ENCODE measurements around the gene PRM3. TPM values are rescaled to one million over a fixed set of nuclear protein-coding genes. Genes with fewer than 3 reads are reported as not detected.

PRM3 gene
- total and polyA plus RNA-seq, 2 donors (not counting 1 experiment from before 2014, with no cell fraction given): not detected

- no peak overlapping the region for H3K4me3 ChIP-seq (replicated peaks in 1 of 4; ENCODE audit: control extremely low read depth in 1 of 4, insufficient read depth in 1 of 4, low read depth in 3 of 4, low read length in 4 of 4)
- no peak overlapping the region for H2AFZ ChIP-seq (ENCODE audit: low read length)
- H4K20me1 ChIP-seq (ENCODE audit: control insufficient read depth, extremely low read depth, insufficient read depth, low read length): no peaks in the 10 kb centered on the region
- H3K79me2 ChIP-seq (ENCODE audit: control insufficient read depth, insufficient read depth, low read length): no peaks in the 10 kb centered on the region
- H3K36me3 ChIP-seq (ENCODE audit: control insufficient read depth, insufficient read depth, low read length): no peaks in the 10 kb centered on the region
- TF ChIP-seq EZH2 (IDR thresholded peaks at IDR 0.05; ENCODE audit: low read length, missing control alignments) (no peak), CTCF (conservative IDR thresholded peaks at IDR 0.05 in 1 of 2, IDR thresholded peaks at IDR 0.05 in 1 of 2; ENCODE audit: low read depth in 1 of 2, low read length in 2 of 2) (no peak)
- no peaks in the 10 kb centered on the region for H3K9me3 ChIP-seq (ENCODE audit: control insufficient read depth, insufficient read depth, low read depth, low read length)
- no peak overlapping the region for H3K4me2 ChIP-seq (ENCODE audit: extremely low read depth, insufficient read depth, low read length)
- H3K9ac ChIP-seq (ENCODE audit: insufficient read depth, low read length): no peak overlapping the region
- no peak overlapping the region for H3K27ac ChIP-seq (ENCODE audit: insufficient read depth, low read length)
- no peaks in the 10 kb centered on the region for H3K27me3 ChIP-seq (ENCODE audit: control insufficient read depth, insufficient read depth, low read length)
- no peaks in the 10 kb centered on the region for H3K4me1 ChIP-seq (ENCODE audit: control insufficient read depth, extremely low read depth, insufficient read depth, low read length)
- DNase-seq (ENCODE audit: low read depth in 2 of 2): no peak
Measured at GRCh38 chr16:11265124-11265523, 8.3 kb downstream of the PRM3 start.

GRCh38 chr16:11264155-11264832 is 9.1 kb downstream of the PRM3 start:
- Histone ChIP-seq H3K27ac (ENCODE audit: insufficient read depth, low read length) (no peak overlapping the region), H3K36me3 (ENCODE audit: control insufficient read depth, insufficient read depth, low read length) (no peaks in the 10 kb centered on the region), H3K9me3 (ENCODE audit: control insufficient read depth, insufficient read depth, low read depth, low read length) (no peaks in the 10 kb centered on the region)

GRCh38 chr16:11263737-11264136 is 9.7 kb downstream of the PRM3 start:
- Histone ChIP-seq H3K27me3 (ENCODE audit: control insufficient read depth, insufficient read depth, low read length) (no peaks in the 10 kb centered on the region), H3K79me2 (ENCODE audit: control insufficient read depth, insufficient read depth, low read length) (no peaks in the 10 kb centered on the region), H3K4me1 (ENCODE audit: control insufficient read depth, extremely low read depth, insufficient read depth, low read length) (peaks cover 5% of the 10 kb centered on the region), H3K27ac (ENCODE audit: insufficient read depth, low read length) (no peak overlapping the region), H3K9me3 (ENCODE audit: control insufficient read depth, insufficient read depth, low read depth, low read length) (no peaks in the 10 kb centered on the region), H3K9ac (ENCODE audit: insufficient read depth, low read length) (no peak overlapping the region), H3K4me3 (replicated peaks in 1 of 4; ENCODE audit: control extremely low read depth in 1 of 4, insufficient read depth in 1 of 4, low read depth in 3 of 4, low read length in 4 of 4) (no peak overlapping the region), H4K20me1 (ENCODE audit: control insufficient read depth, extremely low read depth, insufficient read depth, low read length) (no peaks in the 10 kb centered on the region), H3K36me3 (ENCODE audit: control insufficient read depth, insufficient read depth, low read length) (no peaks in the 10 kb centered on the region), H3K4me2 (ENCODE audit: extremely low read depth, insufficient read depth, low read length) (no peak overlapping the region), H2AFZ (ENCODE audit: low read length) (no peak overlapping the region)
- TF ChIP-seq EZH2 (IDR thresholded peaks at IDR 0.05; ENCODE audit: low read length, missing control alignments): no peak
- no peak for TF ChIP-seq CTCF (conservative IDR thresholded peaks at IDR 0.05 in 1 of 2, IDR thresholded peaks at IDR 0.05 in 1 of 2; ENCODE audit: low read depth in 1 of 2, low read length in 2 of 2)
- DNase-seq (ENCODE audit: low read depth in 2 of 2): no peak

More at GRCh38 chr16:11264155-11264832, 9.1 kb downstream of the PRM3 start:
- H4K20me1 ChIP-seq (ENCODE audit: control insufficient read depth, extremely low read depth, insufficient read depth, low read length): no peaks in the 10 kb centered on the region
- H3K9ac ChIP-seq (ENCODE audit: insufficient read depth, low read length): no peak overlapping the region
- no peak for TF ChIP-seq EZH2 (IDR thresholded peaks at IDR 0.05; ENCODE audit: low read length, missing control alignments)
- no peak for TF ChIP-seq CTCF (conservative IDR thresholded peaks at IDR 0.05 in 1 of 2, IDR thresholded peaks at IDR 0.05 in 1 of 2; ENCODE audit: low read depth in 1 of 2, low read length in 2 of 2)
- H3K79me2 ChIP-seq (ENCODE audit: control insufficient read depth, insufficient read depth, low read length): no peaks in the 10 kb centered on the region
- H3K4me1 ChIP-seq (ENCODE audit: control insufficient read depth, extremely low read depth, insufficient read depth, low read length): no peaks in the 10 kb centered on the region
- H3K4me3 ChIP-seq (replicated peaks in 1 of 4; ENCODE audit: control extremely low read depth in 1 of 4, insufficient read depth in 1 of 4, low read depth in 3 of 4, low read length in 4 of 4): no peak overlapping the region
- no peak overlapping the region for H2AFZ ChIP-seq (ENCODE audit: low read length)
- no peak for DNase-seq (ENCODE audit: low read depth in 2 of 2)
- no peak overlapping the region for H3K4me2 ChIP-seq (ENCODE audit: extremely low read depth, insufficient read depth, low read length)
- no peaks in the 10 kb centered on the region for H3K27me3 ChIP-seq (ENCODE audit: control insufficient read depth, insufficient read depth, low read length)
